DND-41 (cell line): ENCODE data around the gene UVSSA.

Source experiments
- ATAC-seq: fragments of 200-7000 bp; cut with Tn5 transposase; 3 replicates; pipeline ENCODE4 v1.9.1; 2021; ENCODE audit warnings: low read depth; ENCODE audit not compliant: insufficient read depth
- DNase-seq: peaks from one replicate; pipeline ENCODE4 v3.0.0-alpha.2; 2020
- H2AFZ ChIP-seq: 2 replicates; pipeline ENCODE4 v1.6.0; 2012; ENCODE audit warnings: low read depth, low read length
- H3K27ac ChIP-seq: 2 replicates; pipeline ENCODE4 v1.5.1; 2012; ENCODE audit warnings: low read length, inconsistent platforms
- H3K27me3 ChIP-seq: fragments of 200-600 bp; sonication (generic); 2 replicates; pipeline ENCODE4 v1.6.0; 2012; ENCODE audit warnings: low read length, mild to moderate bottlenecking, inconsistent platforms; ENCODE audit not compliant: insufficient read depth, poor library complexity
- H3K36me3 ChIP-seq: 2 replicates; pipeline ENCODE4 v1.5.1; 2012; ENCODE audit warnings: low read length, inconsistent platforms; ENCODE audit not compliant: insufficient read depth
- H3K4me1 ChIP-seq: 2 replicates; pipeline ENCODE4 v1.5.1; 2012; ENCODE audit warnings: mild to moderate bottlenecking, low read length; ENCODE audit not compliant: insufficient read depth
- H3K4me2 ChIP-seq: 2 replicates; pipeline ENCODE4 v1.6.0; 2012; ENCODE audit warnings: mild to moderate bottlenecking, moderate library complexity, low read length, inconsistent platforms; ENCODE audit not compliant: insufficient read depth
- H3K4me3 ChIP-seq, 2 experiments: fragments of 200-600 bp in 1 of 2; shearing (Covaris generic) in 1 of 2; 2 replicates each; pipeline ENCODE4 v1.5.1; 2012 to 2016; ENCODE audit warnings: inconsistent platforms in 2 of 2, low read length in 2 of 2, mild to moderate bottlenecking in 2 of 2, low read depth in 1 of 2, moderate library complexity in 1 of 2
- H3K79me2 ChIP-seq: 2 replicates; pipeline ENCODE4 v1.6.0; 2012; ENCODE audit warnings: low read length, inconsistent platforms; ENCODE audit not compliant: insufficient read depth
- H3K9ac ChIP-seq: 2 replicates; pipeline ENCODE4 v1.6.0; 2012; ENCODE audit warnings: low read depth, mild to moderate bottlenecking, inconsistent platforms, low read length, moderate library complexity
- H3K9me3 ChIP-seq: 2 replicates; pipeline ENCODE4 v1.5.1; 2012; ENCODE audit warnings: low read length, moderate library complexity, mild to moderate bottlenecking, inconsistent platforms; ENCODE audit not compliant: insufficient read depth, severe bottlenecking
- H4K20me1 ChIP-seq: 2 replicates; pipeline ENCODE4 v1.6.0; 2012; ENCODE audit warnings: low read length; ENCODE audit not compliant: insufficient read depth
- EZH2 ChIP-seq: IDR thresholded peaks from 3 replicates; pipeline ENCODE4 v1.6.1; 2012; ENCODE audit warnings: borderline replicate concordance, low read depth, mild to moderate bottlenecking, moderate library complexity, low read length, inconsistent platforms; ENCODE audit not compliant: severe bottlenecking
- TF ChIP-seq, protein P1 (sequence below): IDR thresholded peaks from 2 replicates; pipeline ENCODE4 v1.5.1; 2012; ENCODE audit warnings: borderline replicate concordance, low read length, moderate library complexity, mild to moderate bottlenecking; ENCODE audit not compliant: poor library complexity, severe bottlenecking; ENCODE audit errors: extremely low read depth

UVSSA gene

GRCh38 chr4:1353186-1354055 lies 6.4 kb downstream of the UVSSA start:
- Histone ChIP-seq H2AFZ (no peak overlapping the region), H3K9me3 (no peaks in the 10 kb centered on the region), H3K79me2 (peaks cover 11% of the 10 kb centered on the region; the same call in 1 of the 2 replicates), H3K4me1 (peaks cover 24% of the 10 kb centered on the region), H3K9ac (no peak overlapping the region), H3K36me3 (peaks cover 56% of the 10 kb centered on the region), H3K27ac (no peak overlapping the region), H4K20me1 (peaks cover 17% of the 10 kb centered on the region), H3K27me3 (no peaks in the 10 kb centered on the region), H3K4me2 (no peak overlapping the region), H3K4me3 (no peak overlapping the region)
- no peak for TF ChIP-seq EZH2
- TF ChIP-seq, protein P1, sequence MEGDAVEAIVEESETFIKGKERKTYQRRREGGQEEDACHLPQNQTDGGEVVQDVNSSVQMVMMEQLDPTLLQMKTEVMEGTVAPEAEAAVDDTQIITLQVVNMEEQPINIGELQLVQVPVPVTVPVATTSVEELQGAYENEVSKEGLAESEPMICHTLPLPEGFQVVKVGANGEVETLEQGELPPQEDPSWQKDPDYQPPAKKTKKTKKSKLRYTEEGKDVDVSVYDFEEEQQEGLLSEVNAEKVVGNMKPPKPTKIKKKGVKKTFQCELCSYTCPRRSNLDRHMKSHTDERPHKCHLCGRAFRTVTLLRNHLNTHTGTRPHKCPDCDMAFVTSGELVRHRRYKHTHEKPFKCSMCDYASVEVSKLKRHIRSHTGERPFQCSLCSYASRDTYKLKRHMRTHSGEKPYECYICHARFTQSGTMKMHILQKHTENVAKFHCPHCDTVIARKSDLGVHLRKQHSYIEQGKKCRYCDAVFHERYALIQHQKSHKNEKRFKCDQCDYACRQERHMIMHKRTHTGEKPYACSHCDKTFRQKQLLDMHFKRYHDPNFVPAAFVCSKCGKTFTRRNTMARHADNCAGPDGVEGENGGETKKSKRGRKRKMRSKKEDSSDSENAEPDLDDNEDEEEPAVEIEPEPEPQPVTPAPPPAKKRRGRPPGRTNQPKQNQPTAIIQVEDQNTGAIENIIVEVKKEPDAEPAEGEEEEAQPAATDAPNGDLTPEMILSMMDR: no peak
- no peak for DNase-seq
- ATAC-seq: no peak

GRCh38 chr4:1354136-1354982 lies 7.4 kb downstream of the UVSSA start:
- peaks cover 14% of the 10 kb centered on the region for H3K4me1 ChIP-seq
- peaks cover 56% of the 10 kb centered on the region for H3K36me3 ChIP-seq
- H3K4me2 ChIP-seq: no peak overlapping the region; the same call in 1 of the 2 replicates
- no peak for TF ChIP-seq EZH2
- TF ChIP-seq, protein P1: peak; percentile 25
- no peak overlapping the region for H3K9ac ChIP-seq
- peaks cover 6% of the 10 kb centered on the region; the same call in 1 of the 2 replicates for H3K79me2 ChIP-seq
- DNase-seq (no peak), ATAC-seq (no peak)
- H3K9me3 ChIP-seq: no peaks in the 10 kb centered on the region
- H3K27me3 ChIP-seq: no peaks in the 10 kb centered on the region
- peaks cover 17% of the 10 kb centered on the region for H4K20me1 ChIP-seq
- no peak overlapping the region for H3K27ac ChIP-seq
- no peak overlapping the region for H2AFZ ChIP-seq
- H3K4me3 ChIP-seq: no peak overlapping the region

DNA sequence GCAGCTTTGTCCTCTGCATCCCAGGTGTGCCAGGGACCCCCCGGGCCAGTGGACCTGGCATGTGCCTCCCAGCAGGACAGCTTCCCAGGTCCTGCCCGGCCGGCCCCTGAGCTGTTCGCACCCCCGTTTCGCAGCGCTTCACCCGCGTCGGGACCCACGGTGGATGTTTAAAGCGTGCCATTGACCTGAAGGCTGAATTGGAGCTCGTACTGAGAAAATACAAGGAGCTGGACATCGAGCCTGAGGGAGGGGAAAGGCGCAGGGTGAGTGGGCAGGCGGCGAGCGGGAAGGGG lies 7.9 kb downstream of the UVSSA start:
- Histone ChIP-seq H4K20me1 (peaks cover 17% of the 10 kb centered on the region), H3K36me3 (peaks cover 53% of the 10 kb centered on the region)
- no peak for ATAC-seq

More for the DNA sequence above, 7.9 kb downstream of the UVSSA start:
- no peak for TF ChIP-seq EZH2
- TF ChIP-seq, protein P1: no peak
- peaks cover 10% of the 10 kb centered on the region; the same call in 1 of the 2 replicates for H3K4me1 ChIP-seq
- peaks cover 6% of the 10 kb centered on the region; the same call in 1 of the 2 replicates for H3K79me2 ChIP-seq
- DNase-seq: no peak
- H3K9ac ChIP-seq: no peak overlapping the region
- H3K27ac ChIP-seq: no peak overlapping the region
- H3K4me2 ChIP-seq: no peak overlapping the region; the same call in 1 of the 2 replicates
- no peaks in the 10 kb centered on the region for H3K9me3 ChIP-seq
- no peak overlapping the region for H3K4me3 ChIP-seq
- no peak overlapping the region for H2AFZ ChIP-seq
- no peaks in the 10 kb centered on the region for H3K27me3 ChIP-seq
